ENCODE results near the gene TENM3.

TENM3 gene

DNA sequence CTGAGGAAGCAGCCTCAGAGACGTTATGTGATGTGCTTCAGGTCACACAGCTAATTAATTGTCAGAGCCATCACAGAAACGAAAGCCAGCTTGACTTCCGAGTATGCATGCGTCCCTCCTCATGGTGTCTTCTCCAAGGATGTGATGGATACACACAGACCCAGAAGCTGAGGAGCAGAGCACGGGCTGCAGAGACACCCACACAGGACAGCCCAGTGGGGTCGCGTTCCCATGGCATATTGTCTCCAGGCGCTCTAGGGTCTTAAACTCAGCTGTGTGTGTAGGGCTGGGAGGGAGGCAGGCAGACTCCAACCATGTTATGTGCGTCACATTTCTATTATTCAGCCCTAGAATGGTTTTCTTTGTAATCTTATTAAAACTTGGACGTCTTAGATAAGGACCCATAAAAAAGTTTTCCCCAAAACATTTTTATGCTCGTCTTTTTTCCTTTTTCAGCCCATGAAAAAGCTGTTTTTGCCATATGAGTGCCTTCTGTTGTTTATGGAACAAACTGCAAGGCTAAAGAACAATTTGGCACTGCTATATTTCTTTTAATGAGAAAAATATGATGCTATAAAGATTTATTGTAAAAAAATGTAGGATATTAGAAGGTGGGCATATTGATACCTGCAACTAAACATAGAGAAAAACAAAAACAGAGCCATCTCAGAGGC, 48.5 kb downstream of the TENM3 start:
- DNase-seq, result no peak

DNA sequence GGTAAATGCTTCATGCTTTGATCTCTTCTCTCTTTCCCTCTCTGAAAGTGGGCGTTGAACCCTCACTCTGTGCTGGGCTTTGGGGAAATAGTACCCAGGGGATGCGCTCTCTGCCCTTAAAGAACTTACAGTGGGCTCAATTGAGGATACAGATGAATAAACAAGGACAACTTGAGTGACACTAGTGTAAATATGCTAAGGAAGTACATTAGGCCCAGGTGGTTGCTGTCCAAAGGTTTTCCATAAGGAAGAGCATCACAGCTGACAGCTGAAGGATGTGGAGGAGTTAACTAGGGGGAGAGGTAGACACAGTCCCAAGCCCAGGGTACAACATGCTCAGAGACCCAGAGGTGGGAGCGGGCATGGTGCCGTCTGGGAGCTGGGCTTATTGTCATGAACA, 49.4 kb downstream of the TENM3 start:
- DNase-seq, result no peak

DNA sequence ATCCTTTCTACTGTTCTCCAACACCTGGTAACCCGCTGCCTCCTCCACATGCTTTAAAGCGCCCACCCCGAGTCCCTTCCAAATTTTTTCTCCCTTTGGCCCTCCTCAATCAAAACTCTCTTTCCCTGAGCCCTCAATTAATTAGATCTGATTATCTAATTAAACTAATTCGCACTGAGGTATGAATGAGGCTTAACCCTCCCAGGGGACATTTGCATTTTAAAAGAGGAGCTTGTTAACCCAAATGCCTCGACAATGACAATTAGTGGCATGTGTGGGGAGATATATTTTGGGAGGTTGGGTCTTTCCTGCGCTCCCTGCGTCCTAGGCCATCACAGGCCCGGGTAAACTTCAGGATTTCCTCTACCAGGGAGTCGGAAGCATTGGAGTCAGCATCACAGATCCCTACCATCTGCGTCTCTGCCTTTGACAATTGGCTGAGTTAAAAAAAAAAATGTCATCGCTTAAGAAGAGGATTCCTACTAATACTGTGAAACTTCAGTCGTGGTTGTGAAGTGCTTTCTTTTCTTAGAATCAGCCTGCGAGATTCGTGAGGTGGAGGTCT, 50.6 kb downstream of the TENM3 start:
- DNase-seq, result no peak

DNA sequence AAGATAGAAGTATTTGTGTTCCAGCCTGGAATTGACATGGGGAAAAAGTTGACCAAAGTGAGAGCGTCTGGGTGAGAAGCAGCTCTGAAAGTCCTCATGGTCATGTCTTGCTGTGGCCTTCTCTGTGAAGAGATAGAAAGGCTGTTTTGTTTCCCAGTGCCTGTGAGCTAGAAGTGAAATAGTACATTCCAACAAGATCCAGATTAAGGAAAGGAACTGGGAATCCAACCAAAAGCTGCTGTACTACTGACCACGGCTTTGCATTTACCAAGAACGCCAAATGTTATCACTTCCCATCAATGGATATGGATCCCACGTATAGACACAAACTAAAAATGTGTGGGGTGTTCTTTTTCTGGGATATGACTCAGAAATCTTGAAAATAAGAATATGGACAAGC, 51.2 kb downstream of the TENM3 start:
- DNase-seq, result no peak

DNA sequence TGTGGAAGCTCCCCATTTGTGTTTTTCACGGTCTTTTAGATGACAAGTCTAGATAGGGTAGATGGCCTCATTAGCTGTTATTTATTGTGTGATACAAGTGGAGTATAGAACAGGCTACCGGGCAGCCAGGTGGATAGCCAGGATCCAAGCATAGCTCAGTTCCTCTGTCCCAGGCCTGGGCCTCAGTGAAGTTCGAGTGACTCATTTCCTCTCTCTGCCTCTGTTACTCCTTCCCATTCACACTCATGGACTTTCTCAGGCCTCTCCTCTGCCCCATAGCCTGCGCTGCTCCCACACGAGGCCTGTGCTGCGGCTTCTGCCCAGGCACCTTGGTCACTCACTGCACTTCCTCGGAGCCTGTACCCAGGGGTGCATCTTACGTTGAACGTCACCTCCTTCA, 54.5 kb downstream of the TENM3 start:
- DNase-seq, result no peak

DNA sequence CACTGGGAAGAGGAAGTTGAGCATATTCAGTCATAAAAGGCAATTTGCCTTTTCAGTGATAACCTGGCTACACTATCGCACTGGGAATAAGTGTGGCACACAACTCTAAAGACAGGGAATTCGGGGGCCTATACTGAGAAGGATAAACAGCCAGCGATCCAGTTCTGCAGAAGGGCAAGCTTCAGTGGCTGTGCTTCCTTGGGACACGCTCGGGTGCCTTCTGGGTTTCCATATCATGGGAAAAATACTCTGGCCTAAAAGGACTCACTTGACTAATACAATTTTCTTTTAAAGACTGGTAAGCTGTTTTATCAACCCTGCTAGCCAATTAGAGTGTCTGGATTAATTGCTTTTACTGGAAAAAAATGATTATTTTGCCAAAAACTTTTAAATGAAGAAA, 58.5 kb downstream of the TENM3 start:
- no peak for DNase-seq

DNA sequence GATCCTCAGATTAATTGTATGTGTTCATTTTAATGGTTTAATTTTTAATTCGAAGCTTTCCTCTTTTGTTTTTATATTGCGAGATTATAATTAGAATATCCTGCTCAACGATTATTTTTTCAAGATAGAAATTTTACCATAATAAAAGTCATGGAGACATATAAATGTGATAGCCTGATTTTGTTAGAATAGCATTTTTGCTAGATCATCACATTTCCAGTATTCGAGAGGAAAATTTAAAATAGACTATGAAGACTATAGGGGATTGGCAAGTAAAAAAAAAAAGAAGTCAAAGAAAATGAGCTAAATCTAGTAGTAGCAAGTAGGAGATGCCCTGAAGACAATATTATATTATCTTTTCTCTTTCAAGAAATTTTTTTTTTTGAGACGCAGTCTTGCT, 60.6 kb downstream of the TENM3 start:
- no peak for DNase-seq

DNA sequence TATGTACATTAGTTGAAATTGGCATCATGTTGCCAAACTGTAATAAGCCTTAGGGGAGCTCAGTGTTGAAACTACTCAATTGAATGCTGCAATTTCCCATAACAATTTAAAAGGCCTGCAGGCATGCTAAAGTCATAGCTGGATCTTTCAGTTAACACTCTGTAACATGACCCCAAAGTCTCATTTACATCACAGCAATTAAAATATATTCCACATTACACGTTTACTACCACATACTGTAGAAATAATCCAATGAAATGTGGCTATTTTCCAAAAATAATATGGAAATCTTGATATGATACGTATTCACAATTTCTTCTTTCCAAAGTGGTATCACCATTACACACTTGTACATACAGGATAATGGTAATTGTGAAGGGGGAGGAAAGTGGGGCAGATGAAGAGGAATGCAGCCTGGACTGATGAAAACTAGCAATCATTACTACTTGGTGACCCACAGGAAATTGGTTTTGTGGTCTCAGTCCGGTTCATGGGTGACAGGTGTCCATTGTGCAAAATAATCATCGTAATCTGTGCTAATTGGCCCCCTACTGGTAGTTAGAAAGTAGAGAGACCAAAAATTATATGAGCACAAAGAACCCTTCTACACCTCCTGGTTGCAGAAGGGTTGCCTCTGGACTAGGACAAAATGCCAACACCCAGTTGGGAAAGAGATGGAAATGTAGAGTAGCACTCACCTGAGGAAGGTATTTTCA, 63.7 kb downstream of the TENM3 start:
- no peak for DNase-seq

DNA sequence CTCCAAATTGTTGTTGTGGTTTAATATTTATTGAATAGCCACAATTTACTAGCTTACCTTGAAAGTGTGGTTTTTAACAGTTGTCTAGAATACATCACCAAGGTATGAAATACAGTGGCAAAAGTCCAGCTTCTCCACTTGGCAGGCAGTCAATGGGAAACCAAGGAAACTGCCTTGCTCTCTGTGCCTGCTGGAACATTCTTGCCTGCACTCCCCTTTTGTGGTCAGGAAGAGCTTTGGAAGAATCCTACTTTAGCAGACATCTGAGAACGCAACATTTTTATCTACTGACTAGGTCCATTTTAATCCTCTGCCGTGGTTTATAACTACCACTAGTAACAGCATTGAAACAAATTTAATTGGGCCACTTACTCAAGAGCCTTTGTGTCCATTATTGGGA, 64.5 kb downstream of the TENM3 start:
- no peak for DNase-seq

DNA sequence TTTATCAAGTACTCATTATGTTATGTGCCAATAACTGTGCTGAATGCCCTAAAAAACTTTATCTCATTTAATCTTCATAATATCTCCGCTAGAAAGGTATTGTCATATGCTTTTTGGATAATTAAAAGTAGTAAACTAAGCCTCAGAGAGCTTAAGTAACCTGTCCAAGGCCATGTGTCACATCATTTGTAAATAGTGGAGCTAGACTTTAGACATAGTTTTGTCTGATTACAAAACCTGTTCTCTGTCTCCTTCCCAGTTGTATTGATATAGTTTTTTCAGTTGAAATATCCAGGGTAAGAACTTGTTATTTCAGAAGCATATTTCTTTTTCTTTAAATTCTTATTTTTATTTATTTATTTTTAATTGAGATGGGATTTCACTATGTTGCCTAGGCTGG, 66.7 kb downstream of the TENM3 start:
- DNase-seq, result no peak

DNA sequence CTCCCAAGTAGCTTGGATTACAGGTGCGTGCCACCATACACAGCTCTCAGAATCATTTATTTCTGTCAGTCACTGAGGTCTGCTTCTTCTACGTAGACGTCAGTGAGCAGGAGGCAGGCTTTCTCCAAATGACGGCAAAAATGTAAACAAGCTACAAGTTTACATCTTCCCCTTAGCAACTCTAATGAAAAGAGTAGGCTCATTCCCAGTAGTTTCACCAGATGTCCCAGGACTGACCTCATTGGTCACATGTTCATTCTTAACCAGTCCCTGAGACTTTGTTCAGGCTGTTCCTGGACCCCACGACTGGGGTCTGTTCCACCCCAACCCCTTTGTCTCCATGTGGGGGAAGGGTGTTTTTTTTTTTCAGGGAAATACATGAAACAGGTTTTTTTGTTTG, 67.1 kb downstream of the TENM3 start:
- DNase-seq, result no peak

DNA sequence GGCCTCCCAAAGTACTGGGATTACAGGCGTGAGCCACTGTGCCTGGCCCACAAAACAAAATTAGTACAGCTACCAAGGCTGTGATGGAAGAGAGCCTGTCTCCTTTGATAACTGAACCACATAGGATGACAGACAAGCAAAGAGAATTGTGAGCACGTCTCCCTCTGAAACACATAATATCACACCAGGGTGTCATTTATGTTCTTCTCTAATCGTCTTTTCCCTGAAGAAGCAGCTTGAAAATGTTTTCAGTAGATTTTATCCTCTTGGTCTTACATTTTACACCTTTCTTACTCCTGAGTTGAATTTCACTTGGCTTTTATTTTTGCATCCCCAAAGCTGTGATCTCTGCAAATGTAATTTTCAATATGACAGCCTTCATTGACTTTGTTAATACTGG, 67.8 kb downstream of the TENM3 start:
- DNase-seq, result no peak

DNA sequence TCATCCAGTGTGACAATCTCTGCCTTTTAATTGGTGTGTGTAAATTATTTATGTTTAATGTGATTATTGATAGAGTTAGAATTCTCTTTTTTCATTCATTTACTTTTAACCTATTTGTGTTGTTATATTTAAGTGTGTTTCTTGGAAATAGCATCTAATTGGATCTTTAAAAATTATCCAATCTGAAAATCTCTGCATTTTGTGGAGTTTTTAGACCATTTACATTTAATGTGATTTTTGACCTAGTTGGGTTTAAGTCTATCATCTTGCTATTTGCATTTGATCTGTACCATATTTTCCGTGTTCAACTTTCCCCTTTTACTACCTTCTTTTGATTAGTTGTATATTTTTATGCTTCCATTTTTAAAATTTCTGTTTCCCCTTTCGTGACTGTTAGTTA, 71.3 kb downstream of the TENM3 start:
- DNase-seq, result no peak

DNA sequence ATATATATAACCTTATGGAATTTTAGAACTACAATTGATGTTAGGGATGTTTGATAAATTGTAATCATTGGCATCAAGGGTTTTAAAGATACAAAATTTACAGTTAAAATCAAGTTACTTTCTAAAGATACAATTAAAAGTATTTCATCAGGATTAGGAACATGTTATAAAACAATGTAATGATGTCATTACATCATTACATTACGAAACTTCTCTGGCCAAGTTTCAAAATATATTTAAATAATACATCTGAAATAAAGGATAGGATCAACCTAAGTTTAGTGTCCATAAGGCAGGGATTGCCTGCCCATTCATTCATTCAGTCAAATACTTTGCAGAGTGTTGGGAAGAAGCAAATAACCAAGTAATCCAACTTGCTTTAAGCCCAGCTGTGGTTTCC, 75.1 kb downstream of the TENM3 start:
- DNase-seq, result no peak

DNA sequence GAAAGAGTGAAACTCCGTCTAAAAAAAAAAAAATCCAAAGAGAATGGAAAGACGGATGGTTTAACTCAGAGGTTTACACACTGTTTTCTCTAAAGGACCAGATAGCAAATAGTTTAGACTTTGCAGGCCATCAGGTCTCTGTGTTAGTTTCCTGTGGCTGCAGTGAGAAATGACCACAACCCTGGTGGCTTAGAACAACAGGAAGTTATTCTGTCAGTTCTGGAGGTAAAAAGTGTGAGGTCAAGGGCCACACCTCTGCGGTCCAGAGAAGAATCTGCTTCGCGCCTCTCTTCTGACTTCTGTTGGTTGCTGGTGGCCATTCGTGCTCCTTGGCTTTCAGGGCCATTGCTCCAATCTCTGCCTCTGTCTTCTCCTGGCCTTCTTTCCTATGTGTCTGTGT, 76.9 kb downstream of the TENM3 start:
- no peak for DNase-seq

DNA sequence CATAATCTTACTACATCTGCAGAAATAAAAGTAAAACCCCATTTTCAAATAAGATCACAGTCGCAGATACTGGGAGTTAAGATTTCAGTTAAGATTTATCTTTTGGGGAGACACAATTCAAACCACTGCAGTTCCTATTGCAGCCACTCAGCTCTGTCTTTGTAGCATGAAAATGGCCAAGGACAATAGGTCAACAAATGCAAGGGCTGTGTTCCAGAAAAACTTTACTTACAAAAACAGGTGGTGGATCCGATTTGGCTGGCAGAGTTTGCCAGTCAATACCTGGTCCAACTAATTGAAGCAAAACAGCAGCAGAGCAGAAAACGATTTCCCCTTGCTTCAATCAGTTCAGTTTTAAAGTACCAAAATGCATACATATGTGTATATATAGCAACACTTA, 77.4 kb downstream of the TENM3 start:
- no peak for DNase-seq

DNA sequence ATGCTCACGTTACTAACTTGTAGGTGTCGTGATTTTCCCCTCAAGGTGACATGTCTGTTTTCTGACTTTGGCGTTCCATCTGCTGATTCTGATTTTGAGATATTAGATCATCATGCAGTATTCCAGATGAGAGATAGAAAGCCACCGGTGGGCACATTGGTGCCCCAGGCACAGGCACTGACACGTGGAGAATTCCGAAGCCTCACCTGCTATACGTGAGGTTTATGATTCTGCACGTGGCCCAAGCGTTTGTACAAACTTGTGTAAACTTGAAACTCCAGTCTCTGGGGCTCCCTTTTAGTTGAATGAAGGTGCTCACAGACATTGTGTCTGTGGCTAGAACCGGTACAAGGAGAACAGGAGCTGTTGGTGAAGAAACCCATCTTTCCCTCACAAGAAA, 81.1 kb downstream of the TENM3 start:
- DNase-seq, result no peak

DNA sequence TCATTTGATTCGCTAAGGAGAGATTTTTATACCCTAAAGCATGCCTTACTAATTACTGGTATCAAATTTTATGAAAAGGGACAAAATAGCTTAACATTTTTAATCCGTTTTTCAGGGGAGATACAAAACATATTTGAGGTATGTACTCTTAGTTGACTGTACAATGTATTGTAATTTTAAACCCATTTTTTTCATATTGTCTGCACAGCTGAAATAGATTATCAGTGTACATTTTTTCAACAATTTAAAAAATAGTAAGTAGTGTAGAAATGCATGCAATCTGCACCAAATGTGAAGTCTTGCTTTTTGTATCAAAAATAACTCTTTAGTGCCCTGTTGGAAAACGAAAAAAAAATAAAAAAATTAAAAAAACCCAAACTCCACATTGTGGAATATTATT, 82.2 kb downstream of the TENM3 start:
- DNase-seq, result no peak

DNA sequence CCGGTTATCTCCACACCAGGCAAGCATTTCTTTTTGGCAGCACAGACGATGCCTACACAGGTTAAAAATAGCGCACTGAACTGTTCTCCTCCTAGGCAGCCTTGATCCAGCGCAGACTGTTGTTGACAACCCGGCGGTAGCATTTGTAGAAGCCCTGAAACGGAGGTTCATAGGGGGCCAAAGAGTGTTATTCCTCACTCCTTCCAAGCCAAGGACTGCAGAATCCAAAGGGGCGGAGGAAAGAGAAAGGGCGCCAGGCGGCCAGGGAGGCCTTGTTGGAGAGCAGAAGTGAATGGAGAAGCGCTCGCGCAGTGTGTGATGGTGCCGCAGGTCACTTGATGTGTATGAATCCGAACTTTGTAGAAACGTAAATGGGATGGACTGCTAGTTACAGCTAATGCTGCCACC, 82.7 kb downstream of the TENM3 start:
- no peak for DNase-seq

DNA sequence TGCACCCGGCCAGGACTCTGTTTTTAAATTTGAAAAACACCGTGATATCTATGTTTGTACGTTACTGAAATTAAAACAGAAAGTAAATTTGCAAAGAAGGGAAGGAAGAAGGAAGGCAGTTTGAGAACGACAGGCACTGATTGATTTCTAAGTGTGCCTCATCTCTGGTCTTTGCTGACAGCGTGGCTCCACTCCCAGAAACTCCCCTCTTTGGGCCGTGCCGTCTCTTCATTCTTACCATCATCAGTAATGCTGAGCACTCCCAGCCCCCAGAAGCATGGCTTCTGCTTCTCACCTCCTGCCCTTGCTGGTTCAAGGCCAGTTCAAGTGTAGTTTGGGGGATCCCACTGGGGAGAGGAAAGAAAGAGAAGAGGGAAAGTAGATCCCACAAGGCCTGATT, 85.3 kb downstream of the TENM3 start:
- DNase-seq, result no peak

DNA sequence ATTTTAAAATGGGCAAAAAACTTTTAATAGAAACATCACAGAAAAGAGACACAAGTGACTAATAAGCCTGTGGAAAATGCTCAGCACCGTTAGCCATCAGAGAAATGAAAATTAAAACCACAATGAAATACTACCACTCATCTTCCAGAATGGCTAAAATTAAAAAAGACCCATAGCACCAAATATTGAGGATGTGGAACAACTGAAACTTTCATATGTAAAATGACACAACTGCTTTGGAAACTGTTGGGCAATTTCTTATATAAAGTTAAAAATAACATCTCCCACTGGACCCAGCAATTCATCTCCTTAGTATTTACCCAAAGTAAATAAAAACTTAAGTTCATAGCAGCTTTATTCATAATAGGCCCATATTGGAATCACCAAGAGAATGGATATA, 94.2 kb downstream of the TENM3 start:
- no peak for DNase-seq

DNA sequence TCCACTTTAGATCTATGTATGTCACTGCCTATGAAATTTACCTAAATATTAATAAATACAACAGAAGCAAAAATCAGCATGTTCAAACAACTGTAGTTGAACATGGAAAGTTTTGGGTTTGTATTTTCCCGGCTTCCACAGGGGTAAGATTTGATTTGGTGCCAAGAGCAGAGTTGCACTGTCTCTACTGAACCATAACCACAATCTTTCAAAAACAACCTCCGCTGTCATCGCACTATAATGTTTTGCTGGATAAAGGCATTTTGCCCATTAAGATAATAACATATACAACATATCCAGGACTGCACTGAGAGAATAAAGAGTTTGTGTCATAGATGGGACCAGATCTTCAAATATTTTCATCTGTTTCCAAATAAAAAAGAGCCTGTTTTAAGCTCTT, 94.9 kb downstream of the TENM3 start:
- no peak for DNase-seq

DNA sequence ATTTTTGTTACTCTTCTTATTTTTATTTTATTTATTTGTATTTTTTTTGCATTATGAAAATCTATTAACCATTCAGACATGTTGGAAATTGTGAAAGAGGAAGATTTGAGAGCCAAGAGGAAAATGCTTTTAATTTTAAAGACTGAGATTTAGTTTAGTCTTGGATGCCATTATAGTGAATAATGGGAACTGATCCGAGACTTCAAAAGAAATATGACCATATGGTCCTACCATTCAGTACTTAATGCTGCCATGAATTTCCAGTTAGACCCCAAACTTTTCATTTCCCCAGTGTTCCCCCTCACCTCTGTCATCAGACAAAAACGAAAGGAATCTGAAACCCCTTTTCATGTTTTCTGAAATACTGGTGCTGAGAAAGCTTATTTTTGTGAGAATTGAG, 95.5 kb downstream of the TENM3 start:
- no peak for DNase-seq

DNA sequence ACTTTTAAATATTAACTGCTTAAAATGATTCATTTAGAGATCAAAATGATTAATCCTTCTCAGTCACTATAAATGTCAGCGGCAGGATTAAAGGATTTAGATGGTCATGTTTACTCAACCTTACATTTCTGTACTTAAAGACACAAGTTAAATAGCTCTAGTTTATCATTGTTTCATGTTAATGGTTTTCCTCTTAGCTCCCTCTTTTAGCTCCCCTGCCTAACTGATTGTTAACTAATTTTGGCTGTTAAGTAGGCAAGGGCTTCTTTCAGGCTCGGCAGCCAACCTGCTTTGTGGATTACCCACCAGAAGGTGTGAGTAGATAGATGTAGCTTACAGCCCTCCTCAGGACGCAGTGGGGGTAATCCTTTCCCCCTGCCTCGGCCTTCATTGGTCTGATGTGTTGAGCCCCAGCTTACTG, 96.0 kb downstream of the TENM3 start:
- DNase-seq, result no peak

DNA sequence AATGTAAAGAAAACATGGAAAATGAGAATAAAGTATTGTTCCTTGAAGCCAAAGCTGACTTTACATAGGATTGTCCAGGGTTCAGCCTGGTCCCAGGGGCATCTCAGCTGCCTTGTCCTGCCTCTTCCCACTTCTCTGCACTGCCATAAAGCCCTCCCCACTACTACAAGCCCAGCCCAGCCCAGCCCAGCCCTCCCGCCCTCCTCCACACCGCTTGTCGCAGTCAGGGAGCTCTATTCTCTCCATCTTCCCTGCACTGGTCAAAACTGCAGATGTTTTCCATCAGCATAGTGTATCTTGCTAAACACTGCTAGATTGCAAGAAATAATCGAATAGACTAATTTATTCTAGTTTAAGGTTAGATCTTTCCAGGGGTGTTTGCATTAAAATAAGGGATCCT, 100.3 kb downstream of the TENM3 start:
- DNase-seq, result no peak

All from activated T-cell treated with anti-CD3 and anti-CD28 coated beads, Interleukin-2, amount 50 U/mL, for 48 hours (primary cell).